A549 (cell line): ENCODE data around the gene FXYD4. TPM values are rescaled to one million over a fixed set of nuclear protein-coding genes. Genes with fewer than 3 reads are reported as not detected.

Source experiments
- ATAC-seq, 2 experiments: fragments of 200-7000 bp in 1 of 2; fragments of >200 bp in 1 of 2; cut with Nextera tagmentation in 1 of 2; cut with Tn5 transposase in 1 of 2; 3 replicates each; pipeline versions ENCODE4 v1.8.0 to v1.9.1; 2018 to 2020; ENCODE audit warnings: mild to moderate bottlenecking in 1 of 2, moderate library complexity in 1 of 2
- CTCF ChIA-PET: fragments of 300-600 bp; sonication (Branson Sonifier 250); formaldehyde crosslinking; extraction: SDS; loops from one replicate; lab custom pipeline; 2021; ENCODE audit warnings: antibody characterized with exemption, inconsistent platforms; lab: Yijun Ruan, JAX
- POLR2A ChIA-PET: fragments of 350-600 bp; formaldehyde crosslinking; extraction: SDS; loops from one replicate; lab custom pipeline; 2021; ENCODE audit warnings: antibody characterized with exemption, inconsistent platforms; lab: Yijun Ruan, JAX
- DNase-seq, 2 experiments: peaks; one replicate each; pipeline versions ENCODE4 v3.0.0 to v3.0.0-alpha.2; 2011 to 2016; ENCODE audit warnings: low read depth in 1 of 2, low spot score in 1 of 2
- FAIRE-seq: peaks from 2 replicates; lab custom pipeline; 2011; peaks lifted over from hg19 to GRCh38; lab: Jason Lieb, UNC
- H3K27ac ChIP-seq, 2 experiments: fragments of >200 bp; sonication (Bioruptor Twin); formaldehyde crosslinking; 3 replicates each; pipeline ENCODE4 v1.5.1; 2016 to 2017
- H3K4me1 ChIP-seq: fragments of >200 bp; sonication (Bioruptor Twin); formaldehyde crosslinking; 3 replicates; pipeline ENCODE4 v1.6.1; 2016
- H3K4me2 ChIP-seq: fragments of >200 bp; sonication (Bioruptor Twin); formaldehyde crosslinking; 3 replicates; pipeline ENCODE4 v1.6.1; 2016
- H3K4me3 ChIP-seq: fragments of >200 bp; sonication (Bioruptor Twin); formaldehyde crosslinking; 3 replicates; pipeline ENCODE4 v1.5.1; 2016
- H3K9me3 ChIP-seq: fragments of >200 bp; sonication (Bioruptor Twin); formaldehyde crosslinking; 3 replicates; pipeline ENCODE4 v1.6.1; 2016
- BCL3 ChIP-seq: fragments of >200 bp; sonication (Bioruptor Twin); formaldehyde crosslinking; IDR thresholded peaks from 3 replicates; pipeline ENCODE4 v1.6.1; 2016
- CHD4 ChIP-seq: fragments of 200-600 bp; sonication (generic); IDR thresholded peaks from 2 replicates; pipeline ENCODE4 v1.6.1; 2016; ENCODE audit warnings: antibody characterized with exemption, mild to moderate bottlenecking, borderline replicate concordance
- E2F6 ChIP-seq: IDR thresholded peaks from 2 replicates; pipeline ENCODE4 v1.6.1; 2012; ENCODE audit warnings: low read depth, borderline replicate concordance
- EHF ChIP-seq: fragments of 250-450 bp; sonication (Bioruptor Pico); IDR thresholded peaks from 2 replicates; pipeline ENCODE4 v1.5.0; 2020; ENCODE audit warnings: mild to moderate bottlenecking
- EHMT2 ChIP-seq: fragments of 200-600 bp; sonication (generic); IDR thresholded peaks from 2 replicates; pipeline ENCODE4 v1.6.1; 2016; ENCODE audit warnings: antibody characterized with exemption, low read depth, mild to moderate bottlenecking, moderate library complexity
- EP300 ChIP-seq, 2 experiments: fragments of >200 bp; sonication (Bioruptor Twin); formaldehyde crosslinking; IDR thresholded peaks; 2 replicates in 1 of 2; 3 replicates in 1 of 2; pipeline ENCODE4 v1.6.1; 2016 to 2017
- FOSL2 ChIP-seq, 2 experiments: fragments of 450-650 bp in 1 of 2; fragments of >200 bp in 1 of 2; sonication (Bioruptor Twin) in 1 of 2; formaldehyde crosslinking; IDR thresholded peaks; 2 replicates each; pipeline versions ENCODE4 v1.5.0 to v1.6.1; 2016 to 2020; ENCODE audit warnings: mild to moderate bottlenecking in 1 of 2, moderate library complexity in 1 of 2
- HDAC2 ChIP-seq: fragments of 200-600 bp; sonication (generic); IDR thresholded peaks from 2 replicates; pipeline ENCODE4 v1.6.1; 2016
- HOXA7 ChIP-seq: fragments of 250-450 bp; sonication (Bioruptor Pico); IDR thresholded peaks from 2 replicates; pipeline ENCODE4 v1.5.0; 2020; ENCODE audit warnings: mild to moderate bottlenecking, moderate library complexity
- HOXB5 ChIP-seq: fragments of 250-450 bp; sonication (Bioruptor Pico); IDR thresholded peaks from 2 replicates; pipeline ENCODE4 v1.5.0; 2020; ENCODE audit warnings: mild to moderate bottlenecking, moderate library complexity
- JUNB ChIP-seq: fragments of >200 bp; sonication (Bioruptor Twin); formaldehyde crosslinking; IDR thresholded peaks from 2 replicates; pipeline ENCODE4 v1.6.1; 2016
- MYC ChIP-seq: IDR thresholded peaks from 2 replicates; pipeline ENCODE4 v1.6.1; 2012; ENCODE audit warnings: mild to moderate bottlenecking, inconsistent platforms, low read length, improper control_type of control experiment, borderline replicate concordance
- NR3C1 ChIP-seq: fragments of >200 bp; sonication (Bioruptor Twin); formaldehyde crosslinking; IDR thresholded peaks from 3 replicates; pipeline ENCODE4 v1.6.1; 2017
- POLR2A ChIP-seq: IDR thresholded peaks from 2 replicates; pipeline ENCODE4 v1.6.1; 2012; ENCODE audit warnings: mild to moderate bottlenecking, low read length
- RAD21 ChIP-seq, 2 experiments: fragments of >200 bp in 1 of 2; sonication (Bioruptor Twin) in 1 of 2; formaldehyde crosslinking in 1 of 2; IDR thresholded peaks in 1 of 2; conservative IDR thresholded peaks in 1 of 2; 2 replicates in 1 of 2; 3 replicates in 1 of 2; pipeline ENCODE4 v1.6.1; 2012 to 2018; ENCODE audit warnings: inconsistent platforms in 1 of 2
- RARB ChIP-seq: fragments of 250-450 bp; sonication (Bioruptor Pico); IDR thresholded peaks from 2 replicates; pipeline ENCODE4 v1.8.0; 2021; ENCODE audit warnings: mild to moderate bottlenecking, moderate library complexity
- REST ChIP-seq: fragments of 200-600 bp; sonication (generic); IDR thresholded peaks from 2 replicates; pipeline ENCODE4 v1.6.1; 2016; ENCODE audit warnings: antibody characterized with exemption, mild to moderate bottlenecking, moderate library complexity
- SREBF2 ChIP-seq: fragments of 450-650 bp; IDR thresholded peaks from 2 replicates; pipeline ENCODE4 v1.6.1; 2014; ENCODE audit warnings: mild to moderate bottlenecking, moderate library complexity
- USF2 ChIP-seq: fragments of 450-650 bp; IDR thresholded peaks from 2 replicates; pipeline ENCODE4 v1.6.1; 2014; ENCODE audit warnings: antibody characterized with exemption
- WGBS: methylation state at CpG from one replicate; pipeline ENCODE4 v1.1.6; 2017; ENCODE audit errors: missing lambda C conversion rate; 5-methylcytosine and 5-hydroxymethylcytosine counted together
- polyA plus RNA-seq, 4 experiments: library from polyadenylated mRNA; depleted of rRNA in 3 of 4; stranded (reverse); fragments of >200 nt; fragmentation: RNase III in 1 of 4; extraction: RNeasy Plus Mini Kit Qiagen cat#74134 plus additional on column Dnase treatment in 1 of 4; gene quantifications; 2 replicates in 3 of 4; 3 replicates in 1 of 4; pipeline ENCODE4 v1.2.3, GENCODE V29; 2011 to 2017
- TF ChIP-seq, protein P1 (sequence below): fragments of 150-350 bp; IDR thresholded peaks from 2 replicates; pipeline ENCODE4 v1.6.1; 2014; ENCODE audit warnings: low read depth, mild to moderate bottlenecking, low read length
- TF ChIP-seq, protein P2 (sequence below): IDR thresholded peaks from 2 replicates; pipeline ENCODE4 v1.6.1; 2012
- TF ChIP-seq, protein P3 (sequence below): fragments of 250-450 bp; sonication (Bioruptor Pico); IDR thresholded peaks from 2 replicates; pipeline ENCODE4 v1.5.0; 2020; ENCODE audit warnings: low read depth, mild to moderate bottlenecking, moderate library complexity

The FXYD4 gene
- polyA plus RNA-seq, 2 of the 4 experiments (the other 2 are of a cell fraction), result not detected

- no peak for FAIRE-seq
These were observed 32.7 kb downstream of the FXYD4 start for GRCh38 chr10:43403911-43404703.

DNA sequence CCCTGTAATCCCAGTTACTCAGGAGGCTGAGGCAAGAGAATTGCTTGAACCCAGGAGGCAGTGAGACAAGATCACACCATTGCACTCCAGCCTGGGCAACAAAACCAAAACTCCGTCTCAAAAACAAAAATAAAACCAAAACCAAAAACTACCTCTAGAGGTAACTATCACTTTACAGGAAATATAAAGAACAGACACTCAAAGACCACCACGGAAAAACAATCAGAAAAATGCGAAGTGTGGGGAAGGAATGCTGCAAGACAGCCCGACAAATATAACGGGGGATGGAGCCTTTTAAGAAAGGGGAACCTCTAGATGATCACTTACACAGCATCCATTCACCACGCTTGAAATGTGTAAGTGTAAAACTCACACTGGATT is 33.3 kb downstream of the FXYD4 start:
- no peak for ATAC-seq
- peak overlapping the region; percentile 11; the same call in 2 of the 3 replicates for H3K4me3 ChIP-seq
- ChIA-PET POLR2A (interaction anchor here (1.5 kb wide), 1 partner anchor 8 kb away, joined by 4 read pairs; no protein-coding TSS in a partner anchor), CTCF (no interaction called here)
- no peak for FAIRE-seq
- H3K4me2 ChIP-seq, result peak overlapping the region; percentile 87
- TF ChIP-seq HOXB5 (CRISPR knock-in tag) (no peak), CHD4 (no peak), FOSL2 (IDR thresholded peaks at IDR 0.05) (no peak), FOSL2 (CRISPR knock-in tag; IDR thresholded peaks at IDR 0.05) (no peak), HOXA7 (CRISPR knock-in tag) (no peak), EHF (CRISPR knock-in tag) (no peak), BCL3 (no peak), EHMT2 (no peak), MYC (no peak), HDAC2 (no peak), JUNB (no peak), SREBF2 (no peak), EP300 (IDR thresholded peaks at IDR 0.05) (no peak), E2F6 (no peak), RARB (CRISPR knock-in tag) (no peak), NR3C1 (no peak)
- TF ChIP-seq, protein P1, sequence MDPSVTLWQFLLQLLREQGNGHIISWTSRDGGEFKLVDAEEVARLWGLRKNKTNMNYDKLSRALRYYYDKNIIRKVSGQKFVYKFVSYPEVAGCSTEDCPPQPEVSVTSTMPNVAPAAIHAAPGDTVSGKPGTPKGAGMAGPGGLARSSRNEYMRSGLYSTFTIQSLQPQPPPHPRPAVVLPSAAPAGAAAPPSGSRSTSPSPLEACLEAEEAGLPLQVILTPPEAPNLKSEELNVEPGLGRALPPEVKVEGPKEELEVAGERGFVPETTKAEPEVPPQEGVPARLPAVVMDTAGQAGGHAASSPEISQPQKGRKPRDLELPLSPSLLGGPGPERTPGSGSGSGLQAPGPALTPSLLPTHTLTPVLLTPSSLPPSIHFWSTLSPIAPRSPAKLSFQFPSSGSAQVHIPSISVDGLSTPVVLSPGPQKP, result no peak
- peaks cover 64% of the 10 kb centered on the region for H3K4me1 ChIP-seq
- peak overlapping the region in 1 of 2 experiments; percentile 47; a peak in 3 of 6 replicates for H3K27ac ChIP-seq
- no peak for DNase-seq
- 52% methylated on average over 6 of the region's 6 CpGs for WGBS
- H3K9me3 ChIP-seq, result no peaks in the 10 kb centered on the region

More at GRCh38 chr10:43403911-43404703, 32.7 kb downstream of the FXYD4 start:
- Histone ChIP-seq H3K4me1 (peaks cover 70% of the 10 kb centered on the region), H3K4me2 (peak overlapping the region; percentile 87), H3K9me3 (no peaks in the 10 kb centered on the region), H3K27ac (peak overlapping the region in 1 of 2 experiments; percentile 54; a peak in 3 of 6 replicates), H3K4me3 (peak overlapping the region; percentile 11; the same call in 2 of the 3 replicates)
- ChIA-PET POLR2A (no interaction called here), CTCF (no interaction called here)
- TF ChIP-seq USF2 (no peak), REST (no peak), POLR2A (no peak), RAD21 (conservative IDR thresholded peaks at IDR 0.05 in 1 of 2, IDR thresholded peaks at IDR 0.05 in 1 of 2) (no peak), FOSL2 (IDR thresholded peaks at IDR 0.05) (no peak), FOSL2 (CRISPR knock-in tag; IDR thresholded peaks at IDR 0.05) (peak; percentile 56)
- TF ChIP-seq, protein P2, sequence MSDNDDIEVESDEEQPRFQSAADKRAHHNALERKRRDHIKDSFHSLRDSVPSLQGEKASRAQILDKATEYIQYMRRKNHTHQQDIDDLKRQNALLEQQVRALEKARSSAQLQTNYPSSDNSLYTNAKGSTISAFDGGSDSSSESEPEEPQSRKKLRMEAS, result 0 out of 2 replicates have a peak, but pooled peaks have one; percentile 17
- TF ChIP-seq, protein P3, sequence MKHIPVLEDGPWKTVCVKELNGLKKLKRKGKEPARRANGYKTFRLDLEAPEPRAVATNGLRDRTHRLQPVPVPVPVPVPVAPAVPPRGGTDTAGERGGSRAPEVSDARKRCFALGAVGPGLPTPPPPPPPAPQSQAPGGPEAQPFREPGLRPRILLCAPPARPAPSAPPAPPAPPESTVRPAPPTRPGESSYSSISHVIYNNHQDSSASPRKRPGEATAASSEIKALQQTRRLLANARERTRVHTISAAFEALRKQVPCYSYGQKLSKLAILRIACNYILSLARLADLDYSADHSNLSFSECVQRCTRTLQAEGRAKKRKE (CRISPR knock-in tag), result no peak
- no peak for ATAC-seq
- WGBS, result 39% methylated on average over 13 of the region's 14 CpGs
- DNase-seq, result no peak
